Neuronal stem cell (in vitro differentiated cells): ENCODE measurements around the gene CHAC1. TPM values are rescaled to one million over a fixed set of nuclear protein-coding genes. Genes with fewer than 3 reads are reported as not detected.

Source experiments
- DNase-seq: peaks from one replicate; pipeline ENCODE4 v3.0.0-alpha.2; 2013; ENCODE audit warnings: low spot score
- H2AFZ ChIP-seq: one replicate; pipeline ENCODE4 v1.6.1; 2013; ENCODE audit warnings: mild to moderate bottlenecking, low read length, inconsistent platforms
- H2AK5ac ChIP-seq: 2 replicates; pipeline ENCODE4 v1.6.1; 2013; ENCODE audit warnings: low read depth, mild to moderate bottlenecking, inconsistent platforms, low read length, moderate library complexity, mixed read lengths
- H2BK120ac ChIP-seq: 2 replicates; pipeline ENCODE4 v1.6.1; 2013; ENCODE audit warnings: low read depth, mild to moderate bottlenecking, inconsistent platforms, low read length, moderate library complexity, mixed read lengths
- H2BK12ac ChIP-seq: one replicate; pipeline ENCODE4 v1.6.1; 2013; ENCODE audit warnings: low read length, inconsistent platforms
- H2BK15ac ChIP-seq: 2 replicates; pipeline ENCODE4 v1.6.1; 2013; ENCODE audit warnings: mild to moderate bottlenecking, low read length, inconsistent platforms, mixed read lengths
- H2BK5ac ChIP-seq: one replicate; pipeline ENCODE4 v1.6.1; 2013; ENCODE audit warnings: inconsistent platforms, mild to moderate bottlenecking, low read length, moderate library complexity
- H3K14ac ChIP-seq: one replicate; pipeline ENCODE4 v1.6.1; 2013; ENCODE audit warnings: low read length, inconsistent platforms
- H3K18ac ChIP-seq: 2 replicates; pipeline ENCODE4 v1.6.1; 2013; ENCODE audit warnings: low read length, inconsistent platforms
- H3K23ac ChIP-seq: 2 replicates; pipeline ENCODE4 v1.6.1; 2013; ENCODE audit warnings: low read depth, mild to moderate bottlenecking, mixed read lengths, low read length, inconsistent platforms; ENCODE audit not compliant: poor library complexity
- H3K27ac ChIP-seq: replicated peaks from 3 replicates; pipeline ENCODE4 v1.5.1; 2013; ENCODE audit warnings: low read length, inconsistent platforms
- H3K27me3 ChIP-seq, 3 experiments: 2 replicates each; pipeline ENCODE4 v1.6.1; 2013; ENCODE audit warnings: low read length in 3 of 3, mild to moderate bottlenecking in 2 of 3, inconsistent platforms in 1 of 3, low read depth in 1 of 3, mixed read lengths in 1 of 3, moderate library complexity in 1 of 3; ENCODE audit not compliant: control insufficient read depth in 3 of 3, insufficient read depth in 3 of 3
- H3K36me3 ChIP-seq, 2 donors: replicated peaks in 1 of 2; 2 replicates each; pipeline ENCODE4 v1.6.1; 2013; ENCODE audit warnings: low read length in 2 of 2; ENCODE audit not compliant: control insufficient read depth in 2 of 2, insufficient read depth in 2 of 2
- H3K4ac ChIP-seq: 2 replicates; pipeline ENCODE4 v1.6.1; 2013; ENCODE audit warnings: inconsistent platforms, mild to moderate bottlenecking, low read length, moderate library complexity
- H3K4me1 ChIP-seq, 2 donors: 1 replicate in 1 of 2; 2 replicates in 1 of 2; pipeline ENCODE4 v1.6.1; 2013; ENCODE audit warnings: low read length in 2 of 2, low read depth in 1 of 2; ENCODE audit not compliant: control insufficient read depth in 2 of 2, insufficient read depth in 1 of 2
- H3K4me2 ChIP-seq: one replicate; pipeline ENCODE4 v1.6.1; 2013; ENCODE audit warnings: mild to moderate bottlenecking, low read length, inconsistent platforms; ENCODE audit not compliant: insufficient read depth, poor library complexity, severe bottlenecking
- H3K4me3 ChIP-seq, 2 donors: 2 replicates each; pipeline ENCODE4 v1.5.1; 2013; ENCODE audit warnings: low read length in 2 of 2, mild to moderate bottlenecking in 2 of 2, inconsistent platforms in 1 of 2, moderate library complexity in 1 of 2
- H3K79me1 ChIP-seq: one replicate; pipeline ENCODE4 v1.6.1; 2013; ENCODE audit warnings: low read depth, mild to moderate bottlenecking, inconsistent platforms, low read length, moderate library complexity
- H3K9ac ChIP-seq: one replicate; pipeline ENCODE4 v1.6.1; 2013; ENCODE audit warnings: mild to moderate bottlenecking, low read depth, low read length, inconsistent platforms; ENCODE audit not compliant: poor library complexity
- H3K9me3 ChIP-seq, 2 donors: replicated peaks in 1 of 2; 2 replicates each; pipeline versions ENCODE3 to v1.6.1; 2013; ENCODE audit warnings: low read length in 2 of 2, mild to moderate bottlenecking in 2 of 2, inconsistent platforms in 1 of 2, low read depth in 1 of 2, mixed read lengths in 1 of 2, moderate library complexity in 1 of 2; ENCODE audit not compliant: control insufficient read depth in 2 of 2, insufficient read depth in 1 of 2
- H4K8ac ChIP-seq: one replicate; pipeline ENCODE4 v1.6.1; 2013; ENCODE audit warnings: low read depth, mild to moderate bottlenecking, inconsistent platforms, low read length, moderate library complexity
- H4K91ac ChIP-seq: one replicate; pipeline ENCODE4 v1.6.1; 2013; ENCODE audit warnings: low read length, low read depth, mild to moderate bottlenecking, inconsistent platforms; ENCODE audit not compliant: poor library complexity
- whole genome bisulfite sequencing, 2 donors: extraction: QIAGEN DNeasy Blood & Tissue Kit; methylation state at CpG; one replicate each; pipeline ENCODE4 v1.1.7; 2013; ENCODE audit warnings: missing lambda C conversion rate in 2 of 2, mixed read lengths in 1 of 2; ENCODE audit not compliant: insufficient read length in 2 of 2, insufficient replicate concordance in 1 of 2; ENCODE audit errors: extremely low coverage in 2 of 2; 5-methylcytosine and 5-hydroxymethylcytosine counted together
- small RNA-seq: library from polyadenylated mRNA; stranded (forward); fragments of <200 nt; extraction: miRNeasy Mini kit (QIAGEN cat#:217004); gene quantifications from one replicate; pipeline ENCODE3, GENCODE V24; 2013; ENCODE audit not compliant: insufficient read depth

The CHAC1 gene

GRCh38 chr15:41001524-41002214, 48.4 kb downstream of the CHAC1 start:
- H3K4me2 ChIP-seq = no peak overlapping the region
- H2AFZ ChIP-seq = no peak overlapping the region
- H3K79me1 ChIP-seq = no peaks in the 10 kb centered on the region
- H2BK15ac ChIP-seq = no peak overlapping the region
- no peak for DNase-seq
- H2BK120ac ChIP-seq = no peak overlapping the region
- no peak overlapping the region for H3K23ac ChIP-seq
- no CpG with 5 or more reads among the region's 5 CpGs for WGBS, 2 donors
- H3K14ac ChIP-seq = no peak overlapping the region
- H3K36me3 ChIP-seq = peaks cover 2 to 57% of the 10 kb centered on the region in 2 donors
- no peak overlapping the region for H2BK12ac ChIP-seq
- H2AK5ac ChIP-seq = no peak overlapping the region
- no peak overlapping the region for H4K8ac ChIP-seq
- no peak overlapping the region for H4K91ac ChIP-seq
- no peak overlapping the region for H3K4me3 ChIP-seq
- no peaks in the 10 kb centered on the region for H3K27me3 ChIP-seq
- H3K18ac ChIP-seq = no peak overlapping the region
- H3K9ac ChIP-seq = no peak overlapping the region
- H3K27ac ChIP-seq = no peak overlapping the region
- H3K9me3 ChIP-seq = no peaks in the 10 kb centered on the region
- H3K4ac ChIP-seq = no peak overlapping the region
- H3K4me1 ChIP-seq = no peaks in the 10 kb centered on the region
- no peak overlapping the region for H2BK5ac ChIP-seq

- Histone ChIP-seq H3K14ac (no peak overlapping the region), H4K91ac (no peak overlapping the region), H2BK120ac (no peak overlapping the region), H3K18ac (no peak overlapping the region), H3K4me1 (no peaks in the 10 kb centered on the region), H3K36me3 (peaks cover 2 to 48% of the 10 kb centered on the region in 2 donors), H2AFZ (no peak overlapping the region), H3K4ac (no peak overlapping the region), H3K27me3 (no peaks in the 10 kb centered on the region), H3K79me1 (no peaks in the 10 kb centered on the region), H3K27ac (no peak overlapping the region), H2BK15ac (no peak overlapping the region), H4K8ac (no peak overlapping the region), H2BK12ac (no peak overlapping the region), H3K4me2 (no peak overlapping the region), H2AK5ac (no peak overlapping the region), H2BK5ac (no peak overlapping the region), H3K23ac (no peak overlapping the region), H3K9me3 (no peaks in the 10 kb centered on the region), H3K9ac (no peak overlapping the region), H3K4me3 (no peak overlapping the region)
- WGBS, 2 donors = no CpG with 5 or more reads among the region's 3 CpGs
- no peak for DNase-seq
Observed at GRCh38 chr15:41004490-41004889, 51.2 kb downstream of the CHAC1 start.

Small RNA genes lying within 50 kb of the gene (small RNA-seq; reads per million reads assigned to genes)
- gene ISCA1P4 = not detected
